OCI-LY1 (cell line): ENCODE results near the gene TEX13A.
"Not testable (repeated sequence)": the region's sequence is repeated elsewhere in the genome, so short reads cannot be mapped to it uniquely, and the experiment has no call there.

Experiments used
- H2AFZ ChIP-seq: fragments of 200-600 bp; sonication (generic), shearing (Covaris generic); 2 replicates; pipeline ENCODE4 v1.6.0; 2014; ENCODE audit warnings: antibody characterized with exemption, mild to moderate bottlenecking, low read length
- H3F3A ChIP-seq: fragments of 200-600 bp; sonication (generic), shearing (Covaris generic); 2 replicates; pipeline ENCODE4 v1.6.0; 2014; ENCODE audit warnings: mild to moderate bottlenecking, antibody characterized with exemption, low read length, moderate library complexity; ENCODE audit not compliant: insufficient read depth
- H3K27ac ChIP-seq: fragments of 200-600 bp; sonication (generic); 2 replicates; pipeline ENCODE4 v1.5.1; 2014; ENCODE audit warnings: low read length, mixed run types, mild to moderate bottlenecking, low read depth; ENCODE audit not compliant: poor library complexity, severe bottlenecking
- H3K27me3 ChIP-seq: fragments of 200-600 bp; sonication (generic); 2 replicates; pipeline ENCODE4 v1.6.0; 2014; ENCODE audit warnings: antibody characterized with exemption, mild to moderate bottlenecking, low read length, moderate library complexity; ENCODE audit not compliant: insufficient read depth
- H3K36me3 ChIP-seq: fragments of 200-600 bp; sonication (generic); 2 replicates; pipeline ENCODE4 v1.6.1; 2014; ENCODE audit warnings: mild to moderate bottlenecking, antibody characterized with exemption, low read length, moderate library complexity, mixed read lengths; ENCODE audit not compliant: insufficient read depth
- H3K4me1 ChIP-seq: fragments of 200-600 bp; sonication (generic); 2 replicates; pipeline ENCODE4 v1.5.1; 2014; ENCODE audit warnings: mild to moderate bottlenecking, low read length, moderate library complexity; ENCODE audit not compliant: insufficient read depth, severe bottlenecking
- H3K4me2 ChIP-seq: fragments of 200-600 bp; sonication (generic), shearing (Covaris generic); 2 replicates; pipeline ENCODE4 v1.6.1; 2014; ENCODE audit warnings: low read length
- H3K4me3 ChIP-seq: fragments of 200-600 bp; sonication (generic); 2 replicates; pipeline ENCODE4 v1.5.1; 2014; ENCODE audit warnings: low read length, low read depth, mild to moderate bottlenecking, mixed read lengths; ENCODE audit not compliant: poor library complexity, severe bottlenecking
- H3K79me2 ChIP-seq: fragments of 200-600 bp; shearing (Covaris generic); 2 replicates; pipeline ENCODE4 v1.6.1; 2016; ENCODE audit warnings: mixed run types, low read length, mixed read lengths; ENCODE audit not compliant: insufficient read depth
- H3K9ac ChIP-seq: fragments of 200-600 bp; sonication (generic), shearing (Covaris generic); 2 replicates; pipeline ENCODE4 v1.6.1; 2014; ENCODE audit warnings: mild to moderate bottlenecking, low read length, mixed read lengths
- H3K9me2 ChIP-seq: fragments of 200-600 bp; sonication (generic), shearing (Covaris generic); 2 replicates; pipeline ENCODE4 v1.6.1; 2014; ENCODE audit warnings: low read depth, mild to moderate bottlenecking, low read length, mixed read lengths
- H3K9me3 ChIP-seq: fragments of 200-600 bp; shearing (Covaris generic); 2 replicates; pipeline ENCODE4 v1.6.1; 2014; ENCODE audit warnings: low read length, mixed read lengths
- H4K20me1 ChIP-seq: fragments of 200-600 bp; sonication (generic), shearing (Covaris generic); 2 replicates; pipeline ENCODE4 v1.6.0; 2016; ENCODE audit warnings: mild to moderate bottlenecking, low read length; ENCODE audit not compliant: insufficient read depth
- EZH2 ChIP-seq: fragments of 200-600 bp; sonication (generic), shearing (Covaris generic); IDR thresholded peaks from 2 replicates; pipeline ENCODE4 v1.8.0; 2017; ENCODE audit warnings: borderline replicate concordance, mixed run types, mild to moderate bottlenecking, antibody characterized with exemption, low read length, moderate library complexity, mixed read lengths
- TF ChIP-seq, protein P1 (sequence below): fragments of 200-600 bp; sonication (generic), shearing (Covaris generic); IDR thresholded peaks from 2 replicates; pipeline ENCODE4 v1.5.1; 2017; ENCODE audit warnings: mild to moderate bottlenecking, antibody characterized with exemption, low read length, moderate library complexity, mixed read lengths

TEX13A gene

GRCh38 chrX:105260291-105261043, 40.0 kb upstream of the TEX13A start:
- Histone ChIP-seq H3K9ac (no peak overlapping the region), H2AFZ (no peak overlapping the region), H3K4me3 (no peak overlapping the region), H3K27ac (no peak overlapping the region), H3K4me1 (no peaks in the 10 kb centered on the region), H3K4me2 (no peak overlapping the region), H3F3A (no peaks in the 10 kb centered on the region), H3K36me3 (no peaks in the 10 kb centered on the region), H3K9me3 (no peaks in the 10 kb centered on the region), H3K27me3 (no peaks in the 10 kb centered on the region), H4K20me1 (no peaks in the 10 kb centered on the region), H3K79me2 (no peaks in the 10 kb centered on the region), H3K9me2 (no peaks in the 10 kb centered on the region)
- TF ChIP-seq, protein P1, sequence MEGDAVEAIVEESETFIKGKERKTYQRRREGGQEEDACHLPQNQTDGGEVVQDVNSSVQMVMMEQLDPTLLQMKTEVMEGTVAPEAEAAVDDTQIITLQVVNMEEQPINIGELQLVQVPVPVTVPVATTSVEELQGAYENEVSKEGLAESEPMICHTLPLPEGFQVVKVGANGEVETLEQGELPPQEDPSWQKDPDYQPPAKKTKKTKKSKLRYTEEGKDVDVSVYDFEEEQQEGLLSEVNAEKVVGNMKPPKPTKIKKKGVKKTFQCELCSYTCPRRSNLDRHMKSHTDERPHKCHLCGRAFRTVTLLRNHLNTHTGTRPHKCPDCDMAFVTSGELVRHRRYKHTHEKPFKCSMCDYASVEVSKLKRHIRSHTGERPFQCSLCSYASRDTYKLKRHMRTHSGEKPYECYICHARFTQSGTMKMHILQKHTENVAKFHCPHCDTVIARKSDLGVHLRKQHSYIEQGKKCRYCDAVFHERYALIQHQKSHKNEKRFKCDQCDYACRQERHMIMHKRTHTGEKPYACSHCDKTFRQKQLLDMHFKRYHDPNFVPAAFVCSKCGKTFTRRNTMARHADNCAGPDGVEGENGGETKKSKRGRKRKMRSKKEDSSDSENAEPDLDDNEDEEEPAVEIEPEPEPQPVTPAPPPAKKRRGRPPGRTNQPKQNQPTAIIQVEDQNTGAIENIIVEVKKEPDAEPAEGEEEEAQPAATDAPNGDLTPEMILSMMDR, result no peak
- no peak for TF ChIP-seq EZH2

DNA sequence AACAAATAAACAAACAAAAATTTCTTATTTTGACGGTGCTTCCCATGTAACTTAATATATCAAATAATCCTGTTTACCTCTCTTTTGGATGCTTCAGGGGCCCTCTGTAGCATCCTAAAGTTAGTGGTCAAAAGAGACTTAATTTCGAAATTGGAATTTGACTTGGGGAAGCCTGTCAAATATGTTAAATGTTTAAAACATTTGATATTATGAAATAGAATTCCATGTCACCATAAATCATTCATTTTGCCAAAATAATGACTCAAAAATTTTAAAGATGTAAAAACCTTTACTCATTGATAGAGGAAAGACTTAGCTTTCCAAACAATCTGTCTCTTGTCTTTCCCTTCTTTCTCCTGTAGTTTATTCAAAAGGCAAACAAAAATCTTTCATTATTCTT, 20.6 kb upstream of the TEX13A start:
- no peaks in the 10 kb centered on the region for H3K36me3 ChIP-seq

GRCh38 chrX:105237407-105237806, 16.9 kb upstream of the TEX13A start:
- H3K27ac ChIP-seq, H3K27me3 ChIP-seq, H2AFZ ChIP-seq, H3K4me2 ChIP-seq, H3K4me3 ChIP-seq, H3K36me3 ChIP-seq, H3F3A ChIP-seq, H3K79me2 ChIP-seq, H3K9me3 ChIP-seq, H3K4me1 ChIP-seq, H3K9me2 ChIP-seq, H4K20me1 ChIP-seq, H3K9ac ChIP-seq: not testable (repeated sequence)

More for the DNA sequence above, 20.6 kb upstream of the TEX13A start:
- no peak overlapping the region for H2AFZ ChIP-seq
- TF ChIP-seq, protein P1, result no peak
- H3K4me2 ChIP-seq, result no peak overlapping the region
- H3K79me2 ChIP-seq, result no peaks in the 10 kb centered on the region
- no peaks in the 10 kb centered on the region for H3K4me1 ChIP-seq
- no peak overlapping the region for H3K27ac ChIP-seq
- no peaks in the 10 kb centered on the region for H3F3A ChIP-seq
- H3K9me2 ChIP-seq, result no peaks in the 10 kb centered on the region
- H3K9me3 ChIP-seq, result no peaks in the 10 kb centered on the region
- no peak overlapping the region for H3K9ac ChIP-seq
- H4K20me1 ChIP-seq, result no peaks in the 10 kb centered on the region
- no peaks in the 10 kb centered on the region for H3K27me3 ChIP-seq
- no peak overlapping the region for H3K4me3 ChIP-seq

GRCh38 chrX:105229146-105229545, 8.7 kb upstream of the TEX13A start:
- Histone ChIP-seq H3K4me3 (no peak overlapping the region), H4K20me1 (no peaks in the 10 kb centered on the region), H3K27ac (no peak overlapping the region), H2AFZ (no peak overlapping the region), H3K27me3 (no peaks in the 10 kb centered on the region), H3K9me2 (no peaks in the 10 kb centered on the region), H3K4me2 (no peak overlapping the region), H3K36me3 (no peaks in the 10 kb centered on the region), H3K4me1 (no peaks in the 10 kb centered on the region), H3K79me2 (no peaks in the 10 kb centered on the region), H3K9ac (no peak overlapping the region), H3K9me3 (no peaks in the 10 kb centered on the region), H3F3A (no peaks in the 10 kb centered on the region)
- TF ChIP-seq, protein P1, result no peak
- no peak for TF ChIP-seq EZH2
